GM12891 (cell line): Measurements from ENCODE around the gene NT5DC2.

ENCODE experiments used
- POLR2A ChIP-seq: IDR thresholded peaks from 2 replicates; pipeline ENCODE4 v1.6.1; 2011; ENCODE audit warnings: low read depth, low read length, control low read depth
- POLR2AphosphoS5 ChIP-seq: IDR thresholded peaks from 2 replicates; pipeline ENCODE4 v1.6.1; 2011; ENCODE audit warnings: low read depth, low read length, control low read depth

DNA sequence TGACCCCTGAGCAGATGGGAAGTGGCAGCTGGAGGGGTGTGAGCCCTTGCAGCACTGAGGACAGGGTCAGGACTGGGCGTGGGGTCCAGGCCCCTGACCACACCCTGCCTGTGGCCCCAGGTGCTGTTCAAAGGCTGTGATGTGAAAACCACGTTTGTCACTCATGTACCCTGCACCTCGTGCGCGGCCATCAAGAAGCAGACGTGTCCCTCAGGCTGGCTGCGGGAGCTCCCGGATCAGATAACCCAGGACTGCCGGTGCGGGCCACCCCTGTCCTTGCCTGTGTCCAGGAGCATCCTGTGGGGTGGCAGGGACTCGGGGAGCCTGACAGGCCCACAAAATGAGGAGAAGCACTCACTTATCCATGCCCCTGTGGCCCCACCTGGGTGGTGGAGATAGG is 32.6 kb downstream of the NT5DC2 start:
- TF ChIP-seq POLR2A (no peak), POLR2AphosphoS5 (no peak)
